T-helper 1 cell treated with Interleukin-12 subunit alpha and Interleukin-12 subunit beta and Interleukin-4 antibody, amounts not matched to agents 30 μg/mL and 1 μg/mL, for 36 hours (primary cell): ENCODE data around the gene MAGED2.

Source experiments
- H3K27ac Mint-ChIP-seq: one replicate; pipeline ENCODE4 v1.8.0; 2021; ENCODE audit warnings: mild to moderate bottlenecking, mixed read lengths
- H3K27me3 Mint-ChIP-seq: one replicate; pipeline ENCODE4 v1.8.0; 2021; ENCODE audit warnings: low read depth, mixed read lengths
- H3K36me3 Mint-ChIP-seq: one replicate; pipeline ENCODE4 v1.8.0; 2021; ENCODE audit warnings: low read depth, mixed read lengths
- H3K4me1 Mint-ChIP-seq: one replicate; pipeline ENCODE4 v1.8.0; 2021; ENCODE audit warnings: low read depth, mixed read lengths
- H3K4me3 Mint-ChIP-seq: one replicate; pipeline ENCODE4 v1.8.0; 2021; ENCODE audit warnings: mild to moderate bottlenecking, moderate library complexity, mixed read lengths
- H3K9me3 Mint-ChIP-seq: one replicate; pipeline ENCODE4 v1.8.0; 2021; ENCODE audit warnings: mixed read lengths

The MAGED2 gene

GRCh38 chrX:54808605-54809483, 1.3 kb downstream of the MAGED2 start:
- Mint-ChIP-seq H3K4me3 (peak overlapping the region; percentile 96), H3K4me1 (peaks cover 15% of the 10 kb centered on the region), H3K27ac (peak overlapping the region; percentile 93), H3K27me3 (peaks cover 20% of the 10 kb centered on the region), H3K9me3 (no peaks in the 10 kb centered on the region), H3K36me3 (peaks cover 21% of the 10 kb centered on the region)

- no peaks in the 10 kb centered on the region for H3K9me3 Mint-ChIP-seq
- no peak overlapping the region for H3K27ac Mint-ChIP-seq
- H3K4me3 Mint-ChIP-seq, result no peak overlapping the region
- H3K36me3 Mint-ChIP-seq, result peaks cover 28% of the 10 kb centered on the region
- peaks cover 13% of the 10 kb centered on the region for H3K27me3 Mint-ChIP-seq
- H3K4me1 Mint-ChIP-seq, result peaks cover 15% of the 10 kb centered on the region
Measured at GRCh38 chrX:54810532-54810931, 3.0 kb downstream of the MAGED2 start.

- peaks cover 35% of the 10 kb centered on the region for H3K36me3 Mint-ChIP-seq
- H3K27ac Mint-ChIP-seq, result no peak overlapping the region
- peaks cover 15% of the 10 kb centered on the region for H3K4me1 Mint-ChIP-seq
- H3K4me3 Mint-ChIP-seq, result no peak overlapping the region
- no peaks in the 10 kb centered on the region for H3K9me3 Mint-ChIP-seq
- H3K27me3 Mint-ChIP-seq, result peaks cover 8% of the 10 kb centered on the region
Measured at GRCh38 chrX:54811301-54811885, 3.8 kb downstream of the MAGED2 start.

GRCh38 chrX:54812306-54812705, 4.8 kb downstream of the MAGED2 start:
- H3K27ac Mint-ChIP-seq, result no peak overlapping the region
- H3K4me1 Mint-ChIP-seq, result peaks cover 15% of the 10 kb centered on the region
- H3K9me3 Mint-ChIP-seq, result no peaks in the 10 kb centered on the region
- peaks cover 5% of the 10 kb centered on the region for H3K27me3 Mint-ChIP-seq
- peaks cover 35% of the 10 kb centered on the region for H3K36me3 Mint-ChIP-seq
- no peak overlapping the region for H3K4me3 Mint-ChIP-seq

GRCh38 chrX:54817220-54817820, 9.8 kb downstream of the MAGED2 start:
- H3K36me3 Mint-ChIP-seq, result peaks cover 20% of the 10 kb centered on the region
- H3K9me3 Mint-ChIP-seq, result no peaks in the 10 kb centered on the region
- H3K4me1 Mint-ChIP-seq, result peaks cover 3% of the 10 kb centered on the region
- no peaks in the 10 kb centered on the region for H3K27me3 Mint-ChIP-seq
- no peak overlapping the region for H3K4me3 Mint-ChIP-seq
- H3K27ac Mint-ChIP-seq, result no peak overlapping the region

- no peaks in the 10 kb centered on the region for H3K27me3 Mint-ChIP-seq
- H3K4me3 Mint-ChIP-seq, result no peak overlapping the region
- H3K4me1 Mint-ChIP-seq, result peaks cover 3% of the 10 kb centered on the region
- H3K9me3 Mint-ChIP-seq, result no peaks in the 10 kb centered on the region
- peaks cover 20% of the 10 kb centered on the region for H3K36me3 Mint-ChIP-seq
- H3K27ac Mint-ChIP-seq, result no peak overlapping the region
Measured at GRCh38 chrX:54818221-54818620, 10.7 kb downstream of the MAGED2 start.

- Mint-ChIP-seq H3K27ac (no peak overlapping the region), H3K4me1 (peaks cover 3% of the 10 kb centered on the region), H3K27me3 (no peaks in the 10 kb centered on the region), H3K9me3 (no peaks in the 10 kb centered on the region), H3K4me3 (no peak overlapping the region), H3K36me3 (peaks cover 11% of the 10 kb centered on the region)
Measured at GRCh38 chrX:54819201-54819600, 11.7 kb downstream of the MAGED2 start.

- Mint-ChIP-seq H3K27ac (no peak overlapping the region), H3K9me3 (no peaks in the 10 kb centered on the region), H3K4me1 (peaks cover 3% of the 10 kb centered on the region), H3K4me3 (no peak overlapping the region), H3K27me3 (no peaks in the 10 kb centered on the region), H3K36me3 (peaks cover 6% of the 10 kb centered on the region)
Measured at GRCh38 chrX:54820737-54821136, 13.2 kb downstream of the MAGED2 start.

GRCh38 chrX:54821310-54821709, 13.8 kb downstream of the MAGED2 start:
- no peaks in the 10 kb centered on the region for H3K9me3 Mint-ChIP-seq
- H3K4me3 Mint-ChIP-seq, result no peak overlapping the region
- H3K27ac Mint-ChIP-seq, result no peak overlapping the region
- H3K27me3 Mint-ChIP-seq, result no peaks in the 10 kb centered on the region
- H3K4me1 Mint-ChIP-seq, result peaks cover 3% of the 10 kb centered on the region
- peaks cover 2% of the 10 kb centered on the region for H3K36me3 Mint-ChIP-seq

GRCh38 chrX:54824195-54824594, 16.6 kb downstream of the MAGED2 start:
- Mint-ChIP-seq H3K9me3 (no peaks in the 10 kb centered on the region), H3K4me3 (no peak overlapping the region), H3K27me3 (no peaks in the 10 kb centered on the region), H3K27ac (no peak overlapping the region), H3K4me1 (peaks cover 1% of the 10 kb centered on the region), H3K36me3 (no peaks in the 10 kb centered on the region)

GRCh38 chrX:54824722-54825121, 17.2 kb downstream of the MAGED2 start:
- no peaks in the 10 kb centered on the region for H3K27me3 Mint-ChIP-seq
- H3K27ac Mint-ChIP-seq, result no peak overlapping the region
- no peaks in the 10 kb centered on the region for H3K9me3 Mint-ChIP-seq
- H3K4me1 Mint-ChIP-seq, result no peaks in the 10 kb centered on the region
- no peak overlapping the region for H3K4me3 Mint-ChIP-seq
- H3K36me3 Mint-ChIP-seq, result no peaks in the 10 kb centered on the region

GRCh38 chrX:54825716-54826438, 18.3 kb downstream of the MAGED2 start:
- H3K27me3 Mint-ChIP-seq, result no peaks in the 10 kb centered on the region
- H3K27ac Mint-ChIP-seq, result no peak overlapping the region

GRCh38 chrX:54826598-54826997, 19.1 kb downstream of the MAGED2 start:
- Mint-ChIP-seq H3K9me3 (no peaks in the 10 kb centered on the region), H3K27ac (no peak overlapping the region), H3K4me3 (no peak overlapping the region), H3K27me3 (no peaks in the 10 kb centered on the region), H3K36me3 (no peaks in the 10 kb centered on the region), H3K4me1 (no peaks in the 10 kb centered on the region)

More at GRCh38 chrX:54825716-54826438, 18.3 kb downstream of the MAGED2 start:
- Mint-ChIP-seq H3K36me3 (no peaks in the 10 kb centered on the region), H3K9me3 (no peaks in the 10 kb centered on the region), H3K4me1 (no peaks in the 10 kb centered on the region), H3K4me3 (no peak overlapping the region)

- Mint-ChIP-seq H3K27me3 (peaks cover 17% of the 10 kb centered on the region), H3K4me3 (no peak overlapping the region), H3K27ac (no peak overlapping the region), H3K36me3 (no peaks in the 10 kb centered on the region), H3K9me3 (no peaks in the 10 kb centered on the region), H3K4me1 (peaks cover 2% of the 10 kb centered on the region)
Measured at GRCh38 chrX:54838583-54838982, 31.0 kb downstream of the MAGED2 start.
